ENCODE measurements around the gene FEM1B.

DNA sequence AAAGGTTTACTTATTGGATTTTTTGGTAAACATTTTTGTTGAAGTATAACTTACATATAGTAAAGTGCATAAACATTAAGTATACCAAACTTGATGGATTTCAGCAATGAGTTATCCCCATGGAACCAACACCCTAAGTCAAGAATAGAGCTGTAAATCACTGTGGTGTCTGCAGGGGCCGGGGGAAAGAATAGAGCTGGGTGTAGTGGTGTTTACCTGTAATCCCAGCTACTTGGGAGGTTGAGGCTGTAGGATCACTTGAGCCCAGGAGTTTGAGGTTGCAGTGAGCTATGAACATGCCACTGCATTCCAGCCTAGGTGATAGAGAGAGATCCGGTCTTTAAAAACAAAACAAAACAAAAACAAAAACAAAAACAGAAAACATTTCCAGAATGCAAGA, 13.3 kb upstream of the FEM1B start:
- TF ChIP-seq CTCF (conservative IDR thresholded peaks at IDR 0.05; ENCODE audit: low read depth, low read length) (no peak), EZH2 (IDR thresholded peaks at IDR 0.05; ENCODE audit: low read length, unreplicated experiment) (no peak), EZH2phosphoT487 (IDR thresholded peaks at IDR 0.05; ENCODE audit: borderline replicate concordance, low read length) (no peak)

Data from PC-3 (cell line).